ENCODE results near the gene ABCA1. TPM values are rescaled to one million over a fixed set of nuclear protein-coding genes. Genes with fewer than 3 reads are reported as not detected.

Gene ABCA1, protein sequence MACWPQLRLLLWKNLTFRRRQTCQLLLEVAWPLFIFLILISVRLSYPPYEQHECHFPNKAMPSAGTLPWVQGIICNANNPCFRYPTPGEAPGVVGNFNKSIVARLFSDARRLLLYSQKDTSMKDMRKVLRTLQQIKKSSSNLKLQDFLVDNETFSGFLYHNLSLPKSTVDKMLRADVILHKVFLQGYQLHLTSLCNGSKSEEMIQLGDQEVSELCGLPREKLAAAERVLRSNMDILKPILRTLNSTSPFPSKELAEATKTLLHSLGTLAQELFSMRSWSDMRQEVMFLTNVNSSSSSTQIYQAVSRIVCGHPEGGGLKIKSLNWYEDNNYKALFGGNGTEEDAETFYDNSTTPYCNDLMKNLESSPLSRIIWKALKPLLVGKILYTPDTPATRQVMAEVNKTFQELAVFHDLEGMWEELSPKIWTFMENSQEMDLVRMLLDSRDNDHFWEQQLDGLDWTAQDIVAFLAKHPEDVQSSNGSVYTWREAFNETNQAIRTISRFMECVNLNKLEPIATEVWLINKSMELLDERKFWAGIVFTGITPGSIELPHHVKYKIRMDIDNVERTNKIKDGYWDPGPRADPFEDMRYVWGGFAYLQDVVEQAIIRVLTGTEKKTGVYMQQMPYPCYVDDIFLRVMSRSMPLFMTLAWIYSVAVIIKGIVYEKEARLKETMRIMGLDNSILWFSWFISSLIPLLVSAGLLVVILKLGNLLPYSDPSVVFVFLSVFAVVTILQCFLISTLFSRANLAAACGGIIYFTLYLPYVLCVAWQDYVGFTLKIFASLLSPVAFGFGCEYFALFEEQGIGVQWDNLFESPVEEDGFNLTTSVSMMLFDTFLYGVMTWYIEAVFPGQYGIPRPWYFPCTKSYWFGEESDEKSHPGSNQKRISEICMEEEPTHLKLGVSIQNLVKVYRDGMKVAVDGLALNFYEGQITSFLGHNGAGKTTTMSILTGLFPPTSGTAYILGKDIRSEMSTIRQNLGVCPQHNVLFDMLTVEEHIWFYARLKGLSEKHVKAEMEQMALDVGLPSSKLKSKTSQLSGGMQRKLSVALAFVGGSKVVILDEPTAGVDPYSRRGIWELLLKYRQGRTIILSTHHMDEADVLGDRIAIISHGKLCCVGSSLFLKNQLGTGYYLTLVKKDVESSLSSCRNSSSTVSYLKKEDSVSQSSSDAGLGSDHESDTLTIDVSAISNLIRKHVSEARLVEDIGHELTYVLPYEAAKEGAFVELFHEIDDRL (N-terminal part only)
- total RNA-seq = 27.9 and 35.8 TPM in 2 replicates

GRCh38 chr9:104927912-104928740, at the start of gene ABCA1:
TSS of gene ABCA1 (minus strand) at chr9:104928155. CDS start at chr9:104903679, 24,476 bp downstream.

GRCh38 chr9:104747565-104748358, 180.2 kb downstream of the ABCA1 start, which contains the start of gene NIPSNAP3A:
TSS of gene NIPSNAP3A (plus strand) at chr9:104747683. CDS start at chr9:104747793, 110 bp downstream.

Other genes with a start within 250 kb of the ABCA1 start
- not detected in 2 replicates for gene OR13D1, start 233.6 kb downstream of the ABCA1 start, total RNA-seq
- gene NIPSNAP3A, start 180.5 kb downstream of the ABCA1 start, total RNA-seq = 18.2 and 19.1 TPM in 2 replicates
- 0.39 and 0.73 TPM in 2 replicates for gene NIPSNAP3B, start 164.0 kb downstream of the ABCA1 start, total RNA-seq